HepG2 (cell line): Measurements from ENCODE around the gene MB. TPM values are rescaled to one million over a fixed set of nuclear protein-coding genes. Genes with fewer than 3 reads are reported as not detected.

Source experiments
- AGO1 ChIP-seq: fragments of 200-400 bp; formaldehyde crosslinking; IDR thresholded peaks from 2 replicates; pipeline ENCODE4 v1.6.1; 2017; ENCODE audit warnings: mild to moderate bottlenecking, low read depth, low read length, moderate library complexity; ENCODE audit not compliant: poor library complexity, severe bottlenecking
- CHD2 ChIP-seq: IDR thresholded peaks from 2 replicates; pipeline ENCODE4 v1.6.1; 2011; ENCODE audit warnings: low read depth, low read length, improper control_type of control experiment
- FOSL1 ChIP-seq: sonication (generic); formaldehyde crosslinking; IDR thresholded peaks from 2 replicates; pipeline ENCODE4 v1.9.0; 2021; ENCODE audit warnings: missing genetic modification reagents, borderline replicate concordance
- FOXC1 ChIP-seq: sonication (generic); formaldehyde crosslinking; IDR thresholded peaks from 2 replicates; pipeline ENCODE4 v1.8.0; 2022; ENCODE audit warnings: mild to moderate bottlenecking, missing genetic modification reagents, borderline replicate concordance
- LCORL ChIP-seq, 2 experiments: fragments of 450-650 bp in 1 of 2; sonication (generic) in 1 of 2; formaldehyde crosslinking in 1 of 2; IDR thresholded peaks; 2 replicates each; pipeline versions ENCODE4 v1.5.0 to v1.6.1; 2017 to 2020; ENCODE audit warnings: antibody characterized with exemption in 1 of 2, missing genetic modification reagents in 1 of 2
- MBNL3 ChIP-seq: fragments of 250-450 bp; sonication (Bioruptor Pico); conservative IDR thresholded peaks from 2 replicates; pipeline ENCODE4 v1.8.0; 2022; ENCODE audit warnings: mild to moderate bottlenecking, inconsistent platforms
- MEIS2 ChIP-seq: sonication (generic); formaldehyde crosslinking; IDR thresholded peaks from 2 replicates; pipeline ENCODE4 v1.9.0; 2021; ENCODE audit warnings: mild to moderate bottlenecking, missing genetic modification reagents
- MTF2 ChIP-seq: sonication (generic); formaldehyde crosslinking; IDR thresholded peaks from 2 replicates; pipeline ENCODE4 v1.5.0; 2020; ENCODE audit warnings: missing genetic modification reagents, borderline replicate concordance
- PATZ1 ChIP-seq: sonication (generic); formaldehyde crosslinking; IDR thresholded peaks from 2 replicates; pipeline ENCODE4 v1.4.0; 2020; ENCODE audit warnings: missing genetic modification reagents
- POLR2A ChIP-seq, 2 experiments: IDR thresholded peaks; 2 replicates each; pipeline ENCODE4 v1.6.1; 2011; ENCODE audit warnings: low read depth in 2 of 2, low read length in 2 of 2, mild to moderate bottlenecking in 1 of 2, moderate library complexity in 1 of 2; ENCODE audit not compliant: insufficient read depth in 1 of 2
- RARG ChIP-seq: sonication (generic); formaldehyde crosslinking; IDR thresholded peaks from 2 replicates; pipeline ENCODE4 v1.4.0; 2020; ENCODE audit warnings: low read depth, mild to moderate bottlenecking, missing genetic modification reagents
- SALL1 ChIP-seq: sonication (generic); formaldehyde crosslinking; IDR thresholded peaks from 2 replicates; pipeline ENCODE4 v1.8.0; 2022; ENCODE audit warnings: mild to moderate bottlenecking, missing genetic modification reagents
- TRIM22 ChIP-seq: fragments of 450-650 bp; IDR thresholded peaks from 2 replicates; pipeline ENCODE4 v1.6.1; 2017
- ZEB1 ChIP-seq: IDR thresholded peaks from 2 replicates; pipeline ENCODE4 v1.6.1; 2012; ENCODE audit warnings: mild to moderate bottlenecking, low read depth, inconsistent platforms; ENCODE audit not compliant: insufficient replicate concordance
- ZNF484 ChIP-seq: sonication (generic); formaldehyde crosslinking; IDR thresholded peaks from 2 replicates; pipeline ENCODE4 v1.5.1; 2020; ENCODE audit warnings: mild to moderate bottlenecking, low read depth, missing genetic modification reagents, borderline replicate concordance
- ZNF569 ChIP-seq: sonication (generic); formaldehyde crosslinking; IDR thresholded peaks from 2 replicates; pipeline ENCODE4 v1.5.0; 2020; ENCODE audit warnings: mild to moderate bottlenecking, missing genetic modification reagents, moderate library complexity, borderline replicate concordance
- ZSCAN20 ChIP-seq: sonication (generic); formaldehyde crosslinking; IDR thresholded peaks from 2 replicates; pipeline ENCODE4 v1.4.0; 2020; ENCODE audit warnings: missing genetic modification reagents, mild to moderate bottlenecking, borderline replicate concordance
- polyA plus RNA-seq, 8 experiments: library from polyadenylated mRNA; depleted of rRNA in 3 of 8; stranded (reverse) in 7 of 8; unstranded in 1 of 8; fragments of >200 nt; fragmentation: Illumina TruSeq in 4 of 8; extraction: Trizol in 4 of 8; gene quantifications; 2 replicates each; pipeline versions ENCODE4 v1.2.1 to v1.2.3, GENCODE V29; 2011 to 2016; ENCODE audit warnings: low read depth in 4 of 8, missing spikeins in 1 of 8, mixed read lengths in 1 of 8; ENCODE audit not compliant: insufficient read depth in 1 of 8
- total RNA-seq, 5 experiments: library from RNA; depleted of rRNA; stranded (reverse); fragments of >200 nt; fragmentation: Illumina TruSeq; extraction: Trizol; gene quantifications; 2 replicates each; pipeline ENCODE4 v1.2.3, GENCODE V29; 2016; ENCODE audit warnings: low read depth in 1 of 5
- TF ChIP-seq, protein P1 (sequence below): sonication (generic); formaldehyde crosslinking; IDR thresholded peaks from 2 replicates; pipeline ENCODE4 v1.5.1; 2020; ENCODE audit warnings: mild to moderate bottlenecking, moderate library complexity, missing genetic modification reagents
- TF ChIP-seq, protein P2 (sequence below): IDR thresholded peaks from 2 replicates; pipeline ENCODE4 v1.6.1; 2012; ENCODE audit warnings: low read length, improper control_type of control experiment

Gene MB
- total and polyA plus RNA-seq, 2 of the 13 experiments (the other 11 are each of a cell fraction or from before 2014, with no cell fraction given): 0.07 TPM; not detected in 1

DNA sequence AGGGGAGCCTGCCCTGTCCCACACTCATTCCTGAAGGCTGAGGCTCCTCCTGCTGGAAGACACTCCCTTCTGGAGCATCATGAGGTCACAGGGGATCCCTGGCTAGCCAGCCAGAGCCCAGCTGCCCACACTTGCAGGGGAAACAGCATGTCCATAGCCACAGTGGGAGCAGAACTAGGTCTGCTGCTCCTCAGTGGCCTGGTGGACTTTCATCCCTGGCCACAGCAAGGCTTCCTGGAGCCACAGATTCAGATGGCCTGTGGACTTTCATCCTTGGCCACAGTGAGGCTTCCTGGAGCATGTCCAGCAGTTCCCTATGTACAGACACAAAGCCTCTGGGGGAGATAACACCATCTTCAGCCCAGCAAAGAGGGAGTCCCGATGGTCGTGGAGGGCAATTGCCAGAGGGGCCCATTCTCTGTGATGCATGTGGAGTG is 25.2 kb upstream of the MB start (continued):
- TF ChIP-seq TRIM22: no peak
- no peak for TF ChIP-seq FOSL1
- TF ChIP-seq MTF2 (CRISPR knock-in tag): no peak
- no peak for TF ChIP-seq FOXC1 (CRISPR knock-in tag)
- TF ChIP-seq RARG (CRISPR knock-in tag): no peak
- no peak for TF ChIP-seq ZEB1
- no peak for TF ChIP-seq ZNF569 (CRISPR knock-in tag)
- TF ChIP-seq PATZ1 (CRISPR knock-in tag): peak; percentile 48
- TF ChIP-seq CHD2: no peak
- no peak for TF ChIP-seq LCORL (IDR thresholded peaks at IDR 0.05)
- TF ChIP-seq LCORL (CRISPR knock-in tag; IDR thresholded peaks at IDR 0.05): no peak
- TF ChIP-seq ZSCAN20 (CRISPR knock-in tag): no peak
- no peak for TF ChIP-seq AGO1
- TF ChIP-seq POLR2A (IDR thresholded peaks at IDR 0.05; ENCODE audit: insufficient read depth in 1 of 2, low read depth in 2 of 2, low read length in 2 of 2): no peak
- TF ChIP-seq MBNL3 (CRISPR knock-in tag): no peak
- TF ChIP-seq MEIS2 (CRISPR knock-in tag): no peak
- TF ChIP-seq, protein P1, sequence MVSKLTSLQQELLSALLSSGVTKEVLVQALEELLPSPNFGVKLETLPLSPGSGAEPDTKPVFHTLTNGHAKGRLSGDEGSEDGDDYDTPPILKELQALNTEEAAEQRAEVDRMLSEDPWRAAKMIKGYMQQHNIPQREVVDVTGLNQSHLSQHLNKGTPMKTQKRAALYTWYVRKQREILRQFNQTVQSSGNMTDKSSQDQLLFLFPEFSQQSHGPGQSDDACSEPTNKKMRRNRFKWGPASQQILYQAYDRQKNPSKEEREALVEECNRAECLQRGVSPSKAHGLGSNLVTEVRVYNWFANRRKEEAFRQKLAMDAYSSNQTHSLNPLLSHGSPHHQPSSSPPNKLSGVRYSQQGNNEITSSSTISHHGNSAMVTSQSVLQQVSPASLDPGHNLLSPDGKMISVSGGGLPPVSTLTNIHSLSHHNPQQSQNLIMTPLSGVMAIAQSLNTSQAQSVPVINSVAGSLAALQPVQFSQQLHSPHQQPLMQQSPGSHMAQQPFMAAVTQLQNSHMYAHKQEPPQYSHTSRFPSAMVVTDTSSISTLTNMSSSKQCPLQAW: peak; percentile 64; the same call in 1 of the 2 replicates
- TF ChIP-seq, protein P2, sequence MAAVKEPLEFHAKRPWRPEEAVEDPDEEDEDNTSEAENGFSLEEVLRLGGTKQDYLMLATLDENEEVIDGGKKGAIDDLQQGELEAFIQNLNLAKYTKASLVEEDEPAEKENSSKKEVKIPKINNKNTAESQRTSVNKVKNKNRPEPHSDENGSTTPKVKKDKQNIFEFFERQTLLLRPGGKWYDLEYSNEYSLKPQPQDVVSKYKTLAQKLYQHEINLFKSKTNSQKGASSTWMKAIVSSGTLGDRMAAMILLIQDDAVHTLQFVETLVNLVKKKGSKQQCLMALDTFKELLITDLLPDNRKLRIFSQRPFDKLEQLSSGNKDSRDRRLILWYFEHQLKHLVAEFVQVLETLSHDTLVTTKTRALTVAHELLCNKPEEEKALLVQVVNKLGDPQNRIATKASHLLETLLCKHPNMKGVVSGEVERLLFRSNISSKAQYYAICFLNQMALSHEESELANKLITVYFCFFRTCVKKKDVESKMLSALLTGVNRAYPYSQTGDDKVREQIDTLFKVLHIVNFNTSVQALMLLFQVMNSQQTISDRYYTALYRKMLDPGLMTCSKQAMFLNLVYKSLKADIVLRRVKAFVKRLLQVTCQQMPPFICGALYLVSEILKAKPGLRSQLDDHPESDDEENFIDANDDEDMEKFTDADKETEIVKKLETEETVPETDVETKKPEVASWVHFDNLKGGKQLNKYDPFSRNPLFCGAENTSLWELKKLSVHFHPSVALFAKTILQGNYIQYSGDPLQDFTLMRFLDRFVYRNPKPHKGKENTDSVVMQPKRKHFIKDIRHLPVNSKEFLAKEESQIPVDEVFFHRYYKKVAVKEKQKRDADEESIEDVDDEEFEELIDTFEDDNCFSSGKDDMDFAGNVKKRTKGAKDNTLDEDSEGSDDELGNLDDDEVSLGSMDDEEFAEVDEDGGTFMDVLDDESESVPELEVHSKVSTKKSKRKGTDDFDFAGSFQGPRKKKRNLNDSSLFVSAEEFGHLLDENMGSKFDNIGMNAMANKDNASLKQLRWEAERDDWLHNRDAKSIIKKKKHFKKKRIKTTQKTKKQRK: no peak
- no peak for TF ChIP-seq ZNF484 (CRISPR knock-in tag)
- peak; percentile 80 for TF ChIP-seq SALL1 (CRISPR knock-in tag)
